RWPE2 (cell line): ENCODE data around the gene HSPE1.

Experiments used
- ATAC-seq: fragments of 200-7000 bp; cut with Tn5 transposase; 3 replicates; pipeline ENCODE4 v1.9.1; 2021; ENCODE audit warnings: low read depth
- DNase-seq: peaks from one replicate; pipeline ENCODE4 v3.0.0-alpha.2; 2020; ENCODE audit warnings: low spot score
- H3K27ac ChIP-seq: fragments of 450-650 bp; 2 replicates; pipeline ENCODE4 v1.5.1; 2017; ENCODE audit warnings: mild to moderate bottlenecking; ENCODE audit not compliant: poor library complexity, severe bottlenecking
- H3K27me3 ChIP-seq: fragments of 250-450 bp; sonication (Bioruptor Pico); 2 replicates; pipeline ENCODE4 v1.5.1; 2021; ENCODE audit warnings: mild to moderate bottlenecking, moderate library complexity; ENCODE audit not compliant: insufficient read depth, poor library complexity, severe bottlenecking
- H3K36me3 ChIP-seq: fragments of 250-450 bp; sonication (Bioruptor Pico); 2 replicates; pipeline ENCODE4 v1.5.1; 2020; ENCODE audit warnings: low read depth, mild to moderate bottlenecking, moderate library complexity
- H3K4me1 ChIP-seq: fragments of 250-450 bp; sonication (Bioruptor Pico); 2 replicates; pipeline ENCODE4 v1.5.1; 2021; ENCODE audit warnings: mild to moderate bottlenecking, moderate library complexity; ENCODE audit not compliant: insufficient read depth, poor library complexity, severe bottlenecking
- H3K4me3 ChIP-seq: fragments of 250-450 bp; sonication (Bioruptor Pico); 2 replicates; pipeline ENCODE4 v1.5.1; 2021; ENCODE audit warnings: mild to moderate bottlenecking, moderate library complexity; ENCODE audit not compliant: severe bottlenecking
- H3K9me3 ChIP-seq: fragments of 250-450 bp; sonication (Bioruptor Pico); 2 replicates; pipeline ENCODE4 v1.5.1; 2021; ENCODE audit warnings: mild to moderate bottlenecking, moderate library complexity; ENCODE audit not compliant: severe bottlenecking
- CTCF ChIP-seq: fragments of 450-650 bp; IDR thresholded peaks from one replicate; pipeline ENCODE4 v1.5.1; 2017; ENCODE audit warnings: mild to moderate bottlenecking, moderate library complexity; ENCODE audit not compliant: poor library complexity, severe bottlenecking

Gene HSPE1

GRCh38 chr2:197514754-197515153 lies 14.6 kb downstream of the HSPE1 start:
- ATAC-seq (no peak), DNase-seq (no peak)
- Histone ChIP-seq H3K27ac (peak overlapping the region; percentile 71), H3K27me3 (no peaks in the 10 kb centered on the region), H3K9me3 (no peaks in the 10 kb centered on the region), H3K36me3 (0 out of 2 replicates have a peak, but pooled peaks cover 3% of the 10 kb centered on the region), H3K4me3 (no peak overlapping the region), H3K4me1 (peaks cover 5% of the 10 kb centered on the region)
- TF ChIP-seq CTCF: no peak

GRCh38 chr2:197515315-197515738 lies 15.1 kb downstream of the HSPE1 start:
- ATAC-seq (no peak), DNase-seq (no peak)
- H3K36me3 ChIP-seq: peaks cover 4% of the 10 kb centered on the region
- no peaks in the 10 kb centered on the region for H3K9me3 ChIP-seq
- H3K27me3 ChIP-seq: no peaks in the 10 kb centered on the region
- H3K4me1 ChIP-seq: peaks cover 5% of the 10 kb centered on the region
- TF ChIP-seq CTCF: no peak
- peak overlapping the region; percentile 71 for H3K27ac ChIP-seq
- H3K4me3 ChIP-seq: peak overlapping the region; percentile 80

- DNase-seq (peak; percentile 91), ATAC-seq (peak; percentile 91)
- H3K27me3 ChIP-seq: no peaks in the 10 kb centered on the region
- peaks cover 5% of the 10 kb centered on the region for H3K4me1 ChIP-seq
- no peaks in the 10 kb centered on the region for H3K9me3 ChIP-seq
- H3K4me3 ChIP-seq: peak within 1 kb of the TSS; percentile 80
- peak within 1 kb of the TSS; percentile 71 for H3K27ac ChIP-seq
- peaks cover 8% of the 10 kb centered on the region for H3K36me3 ChIP-seq
- no peak for TF ChIP-seq CTCF
These were observed 15.7 kb downstream of the HSPE1 start, which contains the start of gene MOB4 for GRCh38 chr2:197515739-197516392. Gene MOB4, plus strand, starts transcription at chr2:197516066. Its CDS starts 21 bp downstream, at chr2:197516087.

- H3K27me3 ChIP-seq: no peaks in the 10 kb centered on the region
- H3K4me1 ChIP-seq: peaks cover 5% of the 10 kb centered on the region
- ATAC-seq: peak; percentile 40
- H3K36me3 ChIP-seq: peaks cover 10% of the 10 kb centered on the region
- no peak for TF ChIP-seq CTCF
- H3K9me3 ChIP-seq: no peaks in the 10 kb centered on the region
- peak overlapping the region; percentile 71 for H3K27ac ChIP-seq
- H3K4me3 ChIP-seq: peak overlapping the region; percentile 80
- DNase-seq: no peak
These were observed 16.2 kb downstream of the HSPE1 start for GRCh38 chr2:197516393-197516761.

- Histone ChIP-seq H3K4me1 (peaks cover 5% of the 10 kb centered on the region), H3K27ac (peak overlapping the region; percentile 71)
- no peak for DNase-seq
These were observed 17.0 kb downstream of the HSPE1 start for GRCh38 chr2:197517150-197517549.

More at GRCh38 chr2:197517150-197517549, 17.0 kb downstream of the HSPE1 start:
- no peak for TF ChIP-seq CTCF
- peaks cover 14% of the 10 kb centered on the region for H3K36me3 ChIP-seq
- no peak for ATAC-seq
- H3K9me3 ChIP-seq: no peaks in the 10 kb centered on the region
- no peaks in the 10 kb centered on the region for H3K27me3 ChIP-seq
- peak overlapping the region; percentile 80 for H3K4me3 ChIP-seq
